Right lobe of liver (tissue), 4 donors: ENCODE results near the gene GNG14.

ENCODE experiments used
- CTCF ChIP-seq, 4 donors: fragments of 200-600 bp in 3 of 4; fragments of 450-650 bp in 1 of 4; IDR thresholded peaks; one replicate each; pipeline versions ENCODE4 v1.5.1 to v1.8.0; 2016 to 2022; ENCODE audit warnings: antibody characterized with exemption in 4 of 4, mild to moderate bottlenecking in 2 of 4
- POLR2A ChIP-seq: fragments of 450-650 bp; IDR thresholded peaks from one replicate; pipeline ENCODE4 v1.6.1; 2017; ENCODE audit warnings: antibody characterized with exemption, mild to moderate bottlenecking
- donor health status: DM: no; HTN: no; CAD: no.
- donor health status: DM: no; HTN: no; CAD: no.
- donor health status: DM: no; HTN: yes; CAD: no.

- TF ChIP-seq CTCF (IDR thresholded peaks at IDR 0.05) (no peak), POLR2A (no peak)
These were observed 10.3 kb downstream of the GNG14 start for GRCh38 chr19:12698138-12698537.
